Progenitor cell of endocrine pancreas (in vitro differentiated cells): Measurements from ENCODE around the gene FOXRED2. TPM values are rescaled to one million over a fixed set of nuclear protein-coding genes. Genes with fewer than 3 reads are reported as not detected.
A peak's percentile ranks its signal among the peaks of the same experiment; 100 is the strongest.

Source experiments
- DNase-seq: peaks from one replicate; pipeline ENCODE4 v3.0.0; 2021; ENCODE audit warnings: low spot score; ENCODE audit not compliant: unreplicated experiment
- H3K27ac Mint-ChIP-seq: 2 replicates; pipeline ENCODE4 v1.8.0; 2021; ENCODE audit warnings: mild to moderate bottlenecking, moderate library complexity, mixed read lengths
- H3K27me3 Mint-ChIP-seq: 2 replicates; pipeline ENCODE4 v1.8.0; 2021; ENCODE audit warnings: mixed read lengths
- H3K36me3 Mint-ChIP-seq: 2 replicates; pipeline ENCODE4 v1.8.0; 2022; ENCODE audit warnings: mixed read lengths; ENCODE audit not compliant: insufficient read depth
- H3K4me1 Mint-ChIP-seq: 2 replicates; pipeline ENCODE4 v1.8.0; 2021; ENCODE audit warnings: low read depth, mixed read lengths
- H3K4me3 Mint-ChIP-seq: 2 replicates; pipeline ENCODE4 v1.8.0; 2021; ENCODE audit warnings: low read depth, mild to moderate bottlenecking, moderate library complexity, mixed read lengths
- H3K9me3 Mint-ChIP-seq: 2 replicates; pipeline ENCODE4 v1.8.0; 2021; ENCODE audit warnings: low read depth, mixed read lengths
- total RNA-seq: library from RNA; stranded (reverse); gene quantifications from 2 replicates; pipeline ENCODE4 v1.2.1, GENCODE V29; 2021
- TF ChIP-seq, protein P1 (sequence below): fragments of 200-600 bp; sonication (generic); IDR thresholded peaks from one replicate; pipeline ENCODE4 v1.5.0; 2021; ENCODE audit warnings: antibody characterized with exemption, mild to moderate bottlenecking; ENCODE audit not compliant: unreplicated experiment

The FOXRED2 gene
- total RNA-seq, 1 donor from 2014 or later = 23.5 TPM

DNA sequence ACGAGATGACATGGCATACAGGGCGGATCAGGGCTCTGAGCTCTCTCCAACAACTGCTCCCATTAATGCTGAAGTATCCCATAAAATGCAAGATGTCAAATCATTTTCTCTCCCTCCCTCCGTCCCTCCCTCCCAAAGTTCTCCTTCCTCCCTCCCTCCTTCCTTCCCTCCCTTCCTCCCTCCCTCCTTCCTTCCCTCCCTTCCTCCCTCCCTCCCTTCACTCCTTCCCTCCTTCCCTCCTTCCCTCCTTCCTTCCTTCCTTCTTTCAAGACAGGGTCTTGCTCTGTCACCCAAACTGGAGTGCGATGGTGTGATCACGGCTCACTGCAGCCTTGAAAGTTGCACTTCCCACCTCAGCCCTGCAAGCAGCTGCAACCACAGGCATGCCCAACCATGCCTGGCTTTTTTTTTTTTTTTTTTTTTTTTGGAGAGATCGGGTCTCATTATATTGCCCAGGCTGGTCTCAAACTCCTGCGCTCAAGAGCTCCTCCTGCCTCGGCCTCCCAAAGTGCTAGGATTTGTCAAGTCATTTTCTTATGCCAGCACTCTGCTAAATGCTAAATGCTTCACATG is 63.6 kb downstream of the FOXRED2 start:
- Mint-ChIP-seq H3K4me1 (peaks cover 9% of the 10 kb centered on the region), H3K9me3 (no peaks in the 10 kb centered on the region), H3K36me3 (no peaks in the 10 kb centered on the region), H3K27ac (no peak overlapping the region), H3K4me3 (no peak overlapping the region), H3K27me3 (no peaks in the 10 kb centered on the region)
- TF ChIP-seq, protein P1, sequence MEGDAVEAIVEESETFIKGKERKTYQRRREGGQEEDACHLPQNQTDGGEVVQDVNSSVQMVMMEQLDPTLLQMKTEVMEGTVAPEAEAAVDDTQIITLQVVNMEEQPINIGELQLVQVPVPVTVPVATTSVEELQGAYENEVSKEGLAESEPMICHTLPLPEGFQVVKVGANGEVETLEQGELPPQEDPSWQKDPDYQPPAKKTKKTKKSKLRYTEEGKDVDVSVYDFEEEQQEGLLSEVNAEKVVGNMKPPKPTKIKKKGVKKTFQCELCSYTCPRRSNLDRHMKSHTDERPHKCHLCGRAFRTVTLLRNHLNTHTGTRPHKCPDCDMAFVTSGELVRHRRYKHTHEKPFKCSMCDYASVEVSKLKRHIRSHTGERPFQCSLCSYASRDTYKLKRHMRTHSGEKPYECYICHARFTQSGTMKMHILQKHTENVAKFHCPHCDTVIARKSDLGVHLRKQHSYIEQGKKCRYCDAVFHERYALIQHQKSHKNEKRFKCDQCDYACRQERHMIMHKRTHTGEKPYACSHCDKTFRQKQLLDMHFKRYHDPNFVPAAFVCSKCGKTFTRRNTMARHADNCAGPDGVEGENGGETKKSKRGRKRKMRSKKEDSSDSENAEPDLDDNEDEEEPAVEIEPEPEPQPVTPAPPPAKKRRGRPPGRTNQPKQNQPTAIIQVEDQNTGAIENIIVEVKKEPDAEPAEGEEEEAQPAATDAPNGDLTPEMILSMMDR = no peak
- no peak for DNase-seq

DNA sequence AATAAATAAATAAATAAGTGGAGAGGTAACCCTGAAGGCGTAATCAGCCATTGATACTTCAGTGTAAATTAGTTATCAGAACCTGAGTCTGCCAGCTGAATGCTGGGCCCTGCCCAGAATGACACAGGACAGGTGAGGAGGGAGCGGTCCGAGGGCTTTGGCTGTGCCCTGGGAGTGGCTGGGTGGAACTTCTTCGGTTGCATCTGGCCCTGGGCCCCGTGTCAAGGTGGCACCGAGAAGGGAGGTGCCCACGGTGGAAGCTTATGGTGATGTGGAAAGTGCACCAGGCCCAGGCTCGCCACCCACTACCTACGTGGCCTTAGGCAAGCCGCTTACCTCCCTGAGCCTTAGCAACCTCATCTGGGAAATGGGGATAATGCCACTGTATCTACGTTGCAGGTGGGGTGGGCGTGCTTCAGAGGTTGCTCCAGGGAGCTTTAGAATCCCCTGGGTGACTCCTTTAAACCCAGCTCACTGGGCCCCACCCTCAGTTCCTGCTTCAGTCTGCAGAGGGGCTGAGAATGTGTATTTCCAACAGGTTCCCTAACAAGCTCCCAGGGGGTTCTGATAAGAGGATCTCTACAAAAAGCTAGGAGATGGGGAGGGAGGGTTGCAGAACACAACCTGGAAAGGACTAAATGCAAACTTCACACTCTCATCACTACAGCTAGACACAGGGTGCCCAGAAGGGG is 64.2 kb downstream of the FOXRED2 start:
- no peaks in the 10 kb centered on the region for H3K36me3 Mint-ChIP-seq
- no peaks in the 10 kb centered on the region for H3K27me3 Mint-ChIP-seq
- peaks cover 9% of the 10 kb centered on the region for H3K4me1 Mint-ChIP-seq
- TF ChIP-seq, protein P1 = no peak
- DNase-seq = no peak
- H3K4me3 Mint-ChIP-seq = no peak overlapping the region
- no peak overlapping the region for H3K27ac Mint-ChIP-seq
- H3K9me3 Mint-ChIP-seq = no peaks in the 10 kb centered on the region

DNA sequence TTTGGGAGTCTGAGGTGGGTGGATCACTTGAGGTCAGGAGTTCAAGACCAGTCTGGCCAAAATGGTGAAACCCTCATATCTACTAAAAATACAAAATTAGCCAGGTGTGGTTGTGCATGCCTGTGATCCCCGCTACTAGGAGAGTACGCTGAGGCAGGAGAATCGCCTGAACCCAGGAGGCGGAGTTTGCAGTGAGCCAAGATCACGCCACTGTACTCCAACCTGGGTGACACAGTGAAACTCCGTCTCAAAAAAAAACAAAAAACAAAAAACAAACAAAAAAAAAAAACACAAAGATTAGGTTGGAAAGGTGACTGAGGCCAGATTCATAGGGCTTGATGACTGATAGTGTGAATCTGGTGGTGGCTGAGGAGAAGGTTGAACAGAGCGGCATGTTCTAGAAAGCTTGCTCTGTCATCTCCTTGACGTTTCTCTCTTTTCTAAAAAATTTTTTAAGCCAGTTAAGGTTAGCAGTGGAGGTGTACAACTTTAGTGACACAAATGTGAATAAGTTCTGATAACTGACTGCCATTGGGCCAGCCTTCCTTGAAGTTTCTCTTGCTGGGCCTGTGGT is 66.3 kb downstream of the FOXRED2 start:
- Mint-ChIP-seq H3K9me3 (no peaks in the 10 kb centered on the region), H3K4me3 (no peak overlapping the region), H3K4me1 (peaks cover 15% of the 10 kb centered on the region), H3K36me3 (no peaks in the 10 kb centered on the region), H3K27ac (peak overlapping the region; percentile 60), H3K27me3 (no peaks in the 10 kb centered on the region)
- no peak for DNase-seq
- TF ChIP-seq, protein P1 = no peak

DNA sequence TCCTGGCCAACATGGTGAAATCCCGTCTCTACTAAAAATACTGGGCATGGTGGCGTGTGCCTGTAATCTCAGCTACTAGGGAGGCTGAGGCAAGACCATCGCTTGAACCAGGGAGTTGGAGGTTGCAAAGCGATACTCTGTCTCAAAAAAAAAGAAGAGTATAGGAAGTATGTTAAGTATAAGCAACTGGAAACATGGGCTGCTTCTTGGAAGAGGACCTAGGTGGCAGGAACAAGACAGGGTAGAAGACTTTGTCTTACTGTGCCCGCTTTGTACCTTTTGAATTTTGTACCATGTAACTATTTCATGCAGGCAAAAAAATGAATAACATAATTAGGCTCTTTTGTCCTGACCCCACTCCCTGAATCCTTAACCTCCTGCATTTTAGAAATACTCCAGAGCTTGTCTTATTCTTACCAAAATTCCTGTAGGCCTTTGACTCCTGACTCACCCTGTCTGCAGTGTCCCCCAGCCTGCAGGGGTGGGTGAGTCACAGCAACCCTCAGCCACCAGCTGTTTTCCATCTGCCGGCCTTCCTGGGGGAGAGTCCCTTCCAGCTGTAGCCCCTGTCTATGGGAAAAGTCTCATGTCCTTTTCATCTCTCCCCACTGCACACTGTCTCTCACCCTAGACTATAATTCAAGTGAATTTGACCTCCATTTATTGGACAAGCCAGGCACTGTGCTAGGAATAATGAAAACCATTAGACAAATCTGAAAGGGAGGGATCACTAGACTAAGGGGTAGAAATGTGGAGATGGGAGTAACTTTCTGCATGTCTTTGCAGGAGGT is 67.2 kb downstream of the FOXRED2 start:
- H3K4me1 Mint-ChIP-seq = peaks cover 19% of the 10 kb centered on the region
- DNase-seq = no peak
- no peak overlapping the region for H3K4me3 Mint-ChIP-seq
- H3K27me3 Mint-ChIP-seq = no peaks in the 10 kb centered on the region
- no peaks in the 10 kb centered on the region for H3K36me3 Mint-ChIP-seq
- H3K27ac Mint-ChIP-seq = peak overlapping the region; percentile 13
- H3K9me3 Mint-ChIP-seq = no peaks in the 10 kb centered on the region
- TF ChIP-seq, protein P1 = no peak

Other genes starting within 250 kb of the FOXRED2 start
- 299 and 306 TPM in 2 replicates for gene MYH9, start 119.1 kb downstream of the FOXRED2 start, total RNA-seq
- 55.0 and 59.6 TPM in 2 replicates for gene TXN2, start 25.4 kb downstream of the FOXRED2 start, total RNA-seq
- 164 and 179 TPM in 2 replicates for gene EIF3D, start 22.1 kb upstream of the FOXRED2 start, total RNA-seq
- gene CACNG2, start 196.7 kb upstream of the FOXRED2 start, total RNA-seq = not detected in 2 replicates